CD4-positive, alpha-beta T cell treated with Interleukin-15 for 1 hour (primary cell): Measurements from ENCODE around the gene DLG2.

Source experiments
- DNase-seq: peaks from one replicate; pipeline ENCODE4 v3.0.0-alpha.2; 2020

The DLG2 gene

DNA sequence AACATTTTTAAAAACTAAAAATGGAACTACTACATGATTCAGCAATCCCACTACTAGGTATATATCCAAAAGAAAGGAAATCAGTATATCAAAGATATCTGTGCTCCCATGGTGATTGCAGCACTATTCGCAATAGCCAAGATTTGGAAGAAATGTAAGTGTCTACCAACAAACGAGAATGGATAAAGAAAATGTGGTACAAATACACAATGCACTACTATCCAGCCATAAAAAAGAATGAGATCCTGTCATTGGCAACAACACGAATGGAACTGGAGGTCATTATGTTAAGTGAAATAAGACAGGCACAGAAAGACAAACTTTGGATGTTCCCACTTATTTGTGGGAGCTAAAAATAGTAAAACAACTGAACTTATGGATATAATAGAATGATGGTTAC lies 1765.1 kb downstream of the DLG2 start:
- DNase-seq, result no peak

DNA sequence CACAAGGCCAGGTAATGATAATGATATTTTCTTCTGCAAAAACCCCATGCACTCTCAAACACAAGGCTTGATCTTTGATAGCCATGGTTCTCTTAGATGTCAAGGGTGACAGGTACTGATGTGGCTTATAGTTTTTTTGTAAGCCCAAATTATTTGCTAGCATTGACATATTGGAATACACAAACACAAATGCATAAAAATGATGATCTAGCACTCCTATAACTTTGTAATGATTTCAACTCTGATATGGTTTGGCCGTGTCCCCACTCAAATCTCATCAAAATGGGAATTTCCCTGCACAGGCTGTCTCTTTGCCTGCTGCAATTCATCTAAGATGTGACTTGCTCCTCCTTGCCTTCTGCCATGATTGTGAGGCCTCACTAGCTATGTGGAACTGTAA lies 1768.5 kb downstream of the DLG2 start:
- DNase-seq, result no peak

DNA sequence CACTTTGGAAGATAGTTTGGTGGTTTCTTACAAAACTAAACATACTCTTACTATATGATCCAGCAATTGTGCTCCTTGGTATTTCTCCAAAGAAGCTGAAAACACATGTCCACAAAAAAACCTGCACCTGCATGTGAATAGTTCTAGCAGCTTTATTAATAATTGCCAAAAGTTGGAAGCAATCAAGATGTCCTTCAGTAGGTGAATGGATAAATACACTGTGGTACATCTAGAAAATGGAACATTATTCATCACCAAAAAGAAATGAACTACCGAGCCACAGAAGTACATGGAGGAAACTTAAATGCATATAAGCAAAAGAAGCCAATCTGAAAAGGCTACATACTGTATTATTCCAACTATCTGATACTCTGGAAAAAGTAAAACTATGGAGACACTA lies 1771.9 kb downstream of the DLG2 start:
- DNase-seq, result no peak

DNA sequence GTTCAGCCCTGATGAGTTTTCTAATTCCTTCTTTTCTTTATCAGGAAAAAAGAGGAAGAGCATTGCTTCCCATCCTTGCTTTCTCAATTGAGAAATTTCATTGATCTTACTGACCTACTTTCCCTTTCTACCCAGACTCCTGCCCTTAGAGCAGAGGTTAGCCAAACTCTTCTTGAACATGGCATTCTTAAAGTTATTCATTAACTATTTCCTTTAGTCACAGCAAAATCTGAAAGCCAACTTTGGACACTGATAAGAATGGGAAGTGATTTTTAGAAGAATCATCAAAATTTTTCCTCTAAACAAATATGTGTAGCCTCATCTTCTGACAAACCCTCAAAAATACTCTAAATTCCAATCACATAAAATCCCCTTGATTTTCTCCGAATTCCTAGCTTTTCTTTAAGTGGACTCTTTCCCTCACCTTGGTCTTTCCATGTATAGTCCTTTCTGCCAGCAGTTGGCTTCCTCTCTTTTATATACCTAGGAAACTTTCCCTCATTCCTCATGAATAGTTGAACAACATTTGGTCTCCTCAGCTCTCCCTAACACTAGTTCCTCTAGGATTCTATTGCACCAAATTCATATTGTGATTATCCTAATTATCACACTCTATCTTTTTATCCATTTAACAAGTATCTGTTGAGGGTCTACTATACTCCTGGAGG lies 1774.2 kb downstream of the DLG2 start:
- no peak for DNase-seq

DNA sequence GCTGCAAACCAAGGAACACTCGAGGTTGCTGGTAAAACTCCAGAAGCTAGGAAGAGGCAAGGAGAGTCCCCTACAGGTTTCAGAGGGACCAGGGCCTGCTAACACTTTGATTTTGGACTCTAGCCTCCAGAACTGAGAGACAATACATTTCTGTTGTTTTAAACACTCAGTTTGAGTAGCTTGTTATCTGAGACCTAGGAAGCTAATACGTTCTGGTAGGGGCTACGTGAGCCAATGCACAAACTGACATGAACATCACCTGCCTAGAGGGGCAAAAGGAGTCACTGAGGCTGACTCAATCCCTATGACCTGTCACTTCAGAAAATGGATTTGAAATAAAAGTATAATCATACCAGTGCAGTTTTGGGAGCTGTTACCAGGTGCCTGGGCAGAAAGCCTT lies 1775.1 kb downstream of the DLG2 start:
- no peak for DNase-seq

DNA sequence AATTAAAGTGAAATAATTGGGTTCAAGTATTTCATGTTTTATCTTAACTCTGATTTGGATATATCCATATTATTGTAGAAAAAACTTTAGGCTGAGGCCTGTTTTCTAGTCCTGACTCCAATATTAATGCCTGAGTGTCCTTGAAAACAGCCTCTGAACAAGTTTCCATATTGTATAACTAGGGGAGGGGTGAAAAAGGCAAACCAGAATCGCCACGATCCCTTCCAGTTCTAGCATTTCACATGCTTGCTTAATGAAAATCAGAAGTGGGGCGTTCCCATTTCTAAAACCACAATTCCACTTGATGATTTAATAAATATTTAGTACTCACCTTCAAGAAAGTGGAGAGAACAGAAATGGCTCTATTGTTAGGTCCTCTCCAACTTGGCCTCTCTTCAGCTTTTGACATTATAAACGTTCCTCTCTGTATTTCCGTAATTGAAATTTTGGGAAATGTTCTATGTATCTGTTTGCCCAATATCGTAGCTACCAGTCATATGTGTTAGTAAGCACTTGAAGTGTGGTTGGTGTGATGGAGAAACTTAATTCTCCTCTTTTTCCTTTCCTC lies 1779.6 kb downstream of the DLG2 start:
- no peak for DNase-seq

DNA sequence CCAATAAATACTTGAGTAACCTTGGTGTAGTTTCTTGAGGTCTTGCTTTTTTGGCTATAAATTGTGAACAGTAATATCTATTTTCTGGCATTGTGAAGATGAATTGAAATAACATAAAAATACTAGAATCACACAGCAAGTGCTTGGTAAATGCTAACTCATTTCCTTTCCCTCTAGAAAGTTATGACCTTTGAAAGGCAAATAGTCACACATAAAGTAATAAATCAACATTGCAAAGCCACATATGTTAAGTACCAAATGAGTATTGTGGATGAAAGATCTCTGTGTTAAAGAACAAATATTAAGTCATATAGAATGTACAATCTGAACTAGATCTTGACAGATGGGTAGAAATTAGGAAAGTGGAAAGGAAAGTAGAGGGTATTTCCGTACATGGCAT lies 1781.3 kb downstream of the DLG2 start:
- DNase-seq, result no peak

DNA sequence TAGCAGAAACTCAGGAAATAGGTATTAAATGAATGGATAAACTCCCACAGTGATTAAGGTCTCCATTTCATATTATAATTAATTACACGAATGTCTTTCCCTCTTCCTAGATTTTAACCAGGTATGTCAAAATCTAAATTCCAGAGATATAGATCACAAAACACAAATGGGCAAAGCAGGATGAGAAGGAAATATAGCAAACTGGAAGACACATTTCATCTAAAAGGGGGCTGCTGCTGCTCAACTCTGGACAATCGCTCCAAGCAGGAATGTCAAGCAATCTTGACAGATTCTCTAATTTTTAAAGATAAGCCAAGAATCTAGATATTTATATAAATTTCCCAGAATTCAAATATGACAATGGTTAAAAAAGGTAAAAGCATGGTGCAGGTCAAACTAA lies 1786.8 kb downstream of the DLG2 start:
- no peak for DNase-seq

DNA sequence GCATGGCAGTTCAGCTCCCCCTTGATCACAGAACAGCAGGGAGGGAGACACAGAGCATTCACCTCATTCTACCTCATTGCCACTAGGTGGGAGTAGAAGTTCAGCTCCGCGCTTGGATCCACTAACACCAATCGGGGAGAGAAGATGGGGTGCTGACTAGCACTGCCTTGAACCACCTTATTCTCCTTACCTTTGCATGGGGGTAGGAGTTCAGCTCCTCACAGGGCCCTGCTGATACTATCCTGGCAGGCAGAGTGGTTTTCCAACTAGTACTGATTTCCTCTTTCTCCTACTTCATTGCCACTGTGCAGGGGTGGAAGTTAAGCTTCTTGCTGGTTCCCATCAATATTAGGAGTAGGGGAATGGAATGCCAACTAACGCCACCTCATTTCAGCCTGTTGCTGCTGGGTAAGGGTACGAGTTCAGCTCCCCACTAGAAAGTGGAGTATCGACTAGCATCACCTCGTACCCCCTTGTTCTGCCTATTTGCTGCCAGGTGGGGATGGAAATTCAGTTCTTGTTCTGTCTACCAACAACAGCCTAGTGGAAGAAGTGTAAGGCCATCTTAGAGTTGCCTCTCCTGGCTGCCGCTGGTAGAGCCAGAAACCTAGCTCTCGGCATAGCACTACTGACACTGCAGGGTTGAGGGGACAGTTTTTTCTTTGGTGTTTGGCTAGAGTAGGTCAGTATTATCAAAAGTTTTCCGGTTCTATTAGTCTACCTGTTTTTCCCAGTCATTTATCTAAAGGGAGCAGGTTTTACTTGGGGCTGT lies 1790.1 kb downstream of the DLG2 start:
- no peak for DNase-seq

DNA sequence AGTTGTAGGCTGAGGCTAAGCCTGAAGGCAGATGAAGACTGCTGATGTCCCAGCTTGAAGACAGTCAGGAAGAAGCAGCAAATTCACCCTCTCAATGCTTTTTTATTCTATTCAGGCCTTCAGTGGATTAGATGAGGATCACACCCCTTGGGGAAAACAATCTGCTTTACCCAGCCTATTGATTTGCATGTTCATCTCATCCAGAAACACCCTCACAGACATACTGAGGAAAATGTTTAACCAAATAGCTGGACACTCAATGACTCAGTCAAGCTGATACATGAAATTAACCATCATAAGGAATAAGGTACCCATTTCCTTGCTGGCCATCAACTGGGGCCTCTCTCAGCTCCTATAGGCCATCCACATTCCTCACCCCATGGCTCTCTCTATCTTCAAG lies 1791.1 kb downstream of the DLG2 start:
- DNase-seq, result no peak

DNA sequence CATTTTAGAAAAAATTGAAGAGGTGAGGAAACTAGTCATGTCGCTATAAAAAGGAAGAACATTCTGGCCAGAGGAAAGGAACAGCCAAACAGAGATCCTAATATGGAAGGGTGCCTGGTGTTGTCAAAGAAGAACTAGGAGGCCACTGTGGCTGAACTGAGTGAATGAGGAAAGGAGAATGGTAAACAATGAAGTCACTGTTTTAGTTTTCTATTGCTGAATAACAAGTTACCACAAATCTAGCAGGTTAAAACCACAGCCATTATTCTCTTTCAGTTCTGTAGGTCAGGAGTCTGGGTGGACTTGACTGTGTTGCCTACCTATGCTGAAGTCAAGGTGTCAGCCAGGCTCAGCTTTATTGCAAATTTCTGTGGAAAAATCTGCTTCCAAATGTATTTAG lies 1791.7 kb downstream of the DLG2 start:
- no peak for DNase-seq

DNA sequence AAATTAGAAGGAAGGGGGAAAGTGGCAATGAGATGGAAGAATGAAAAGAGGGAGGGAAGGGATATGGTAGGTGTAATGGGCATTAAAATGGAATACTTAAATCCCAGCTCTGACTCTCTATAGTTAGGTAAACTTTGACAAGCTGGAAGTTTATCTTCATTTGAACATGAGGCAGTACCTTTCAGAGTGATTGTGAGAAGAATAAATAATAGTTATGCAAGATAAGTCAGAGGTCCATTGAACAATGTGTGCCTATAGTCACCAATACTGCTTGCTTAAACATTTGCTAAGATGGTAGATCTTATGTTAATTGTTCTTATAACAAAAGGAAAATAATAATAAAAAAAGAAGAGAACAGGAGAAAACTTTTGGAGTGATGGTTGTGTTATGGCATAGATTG lies 1795.2 kb downstream of the DLG2 start:
- no peak for DNase-seq

DNA sequence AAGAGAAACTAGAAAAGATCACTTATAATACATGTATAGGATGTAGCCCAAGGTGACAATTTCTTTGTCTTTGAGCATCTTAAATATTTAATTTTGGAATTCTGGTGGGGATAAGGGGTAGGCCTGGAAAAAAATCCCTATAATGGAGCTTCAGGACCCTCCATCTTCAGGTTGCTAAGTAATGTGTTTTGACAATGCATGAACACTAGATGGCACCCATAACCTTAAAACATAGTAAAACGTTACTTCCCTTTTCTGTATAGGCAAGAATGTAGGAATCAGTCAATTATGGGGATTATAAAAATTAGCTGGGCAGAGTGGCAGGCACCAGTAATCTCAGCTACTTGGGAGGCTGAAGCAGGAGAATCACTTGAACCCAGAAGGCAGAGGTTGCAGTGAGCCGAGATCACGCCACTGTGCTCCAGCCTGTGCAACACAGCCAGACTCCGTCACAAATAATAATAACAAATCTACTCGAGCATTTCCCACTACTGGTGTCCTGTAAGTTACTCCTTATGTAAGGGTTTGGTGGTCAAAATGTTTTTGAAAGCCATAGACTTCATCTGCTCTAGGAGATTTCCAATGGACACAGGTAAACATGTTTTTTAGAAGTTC lies 1799.1 kb downstream of the DLG2 start:
- DNase-seq, result no peak

DNA sequence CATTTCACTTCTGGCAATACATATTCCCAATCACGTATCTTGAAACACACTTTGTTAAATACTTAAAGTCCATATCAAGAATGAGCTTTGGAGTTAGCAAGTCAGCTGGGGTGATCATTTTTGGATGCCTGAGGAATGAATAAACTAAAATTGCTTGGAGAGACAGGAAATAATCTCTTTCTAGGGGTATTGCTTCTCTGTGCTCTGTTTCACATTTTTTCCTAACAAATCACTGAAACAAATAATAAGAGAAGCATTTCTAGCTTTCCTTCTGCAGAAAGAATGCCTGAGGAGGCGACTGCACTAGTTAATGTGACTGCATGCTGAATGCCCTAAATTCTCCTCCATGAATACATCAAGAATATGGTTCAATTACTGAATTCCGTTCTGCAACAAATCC lies 1799.6 kb downstream of the DLG2 start:
- no peak for DNase-seq

DNA sequence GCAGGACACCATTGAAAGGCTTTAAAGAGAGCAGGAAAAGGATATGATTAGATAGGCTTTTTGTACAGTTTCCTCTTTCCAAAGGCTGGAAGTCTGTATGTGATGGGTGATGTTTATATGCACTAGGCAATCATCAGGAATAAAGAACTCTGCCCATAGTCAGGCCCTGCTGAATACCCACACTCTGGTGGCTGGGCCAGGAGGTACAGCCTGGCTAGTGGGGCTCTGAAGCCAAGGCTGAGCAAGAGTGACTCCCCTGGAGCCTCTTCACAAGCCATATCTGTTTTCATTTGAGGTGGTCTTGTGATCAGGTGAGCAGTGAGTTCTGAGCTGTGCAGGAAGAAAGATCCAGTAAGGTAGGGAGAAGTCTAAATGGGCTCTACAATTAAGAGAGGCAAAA lies 1801.1 kb downstream of the DLG2 start:
- no peak for DNase-seq

DNA sequence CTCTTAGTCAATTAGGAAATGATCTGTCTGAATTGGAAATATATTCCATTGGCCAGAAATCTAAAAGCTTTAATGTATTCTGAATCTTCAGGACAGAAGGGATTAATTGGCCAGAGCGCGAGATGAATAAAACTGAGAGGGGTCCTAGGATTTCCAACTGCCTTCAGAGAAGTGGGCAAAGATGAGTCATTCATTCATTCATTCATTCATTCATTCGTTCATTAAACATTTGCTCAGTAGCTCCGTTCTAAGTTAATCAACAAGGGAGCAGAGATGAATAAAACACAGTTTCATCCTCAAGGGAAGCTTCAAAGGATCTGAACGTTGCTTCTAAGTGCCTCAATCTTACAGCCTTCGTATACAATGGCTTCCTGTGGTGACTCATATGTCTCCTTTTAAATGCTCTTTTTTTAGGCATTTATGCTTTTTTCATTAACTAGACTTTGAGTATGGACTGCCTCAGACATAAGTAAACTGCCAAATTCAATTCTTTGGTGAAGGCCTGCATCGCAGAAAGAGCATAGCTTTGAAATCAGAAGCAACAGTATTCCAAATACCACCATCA lies 1803.6 kb downstream of the DLG2 start:
- no peak for DNase-seq

DNA sequence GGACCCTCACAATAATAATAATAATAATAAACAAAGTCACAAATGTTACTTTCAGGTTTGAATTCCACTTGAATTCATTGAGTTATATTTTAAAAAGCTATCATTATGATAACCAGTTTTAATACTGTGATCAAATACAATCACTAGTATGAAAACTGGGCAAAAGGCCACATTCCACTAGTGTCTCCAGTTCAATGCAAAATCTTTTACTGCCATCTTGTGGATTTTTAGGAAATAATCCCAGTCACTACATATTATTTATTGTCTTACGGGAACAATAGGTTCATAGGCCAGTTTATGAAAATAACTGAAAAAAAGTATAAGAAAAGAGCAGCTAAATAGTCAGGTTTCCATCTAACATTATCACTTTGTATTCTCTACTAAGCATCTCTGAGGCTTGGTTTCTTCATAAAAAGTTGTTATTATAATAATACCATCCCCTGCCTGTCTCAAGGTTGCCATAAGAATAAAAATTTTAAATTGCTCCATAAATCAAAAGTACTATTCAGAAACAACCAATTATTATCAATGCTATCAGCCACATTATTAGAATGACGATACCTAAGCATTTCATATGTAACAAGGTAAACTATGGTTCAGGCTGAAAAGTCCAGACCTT lies 1807.1 kb downstream of the DLG2 start:
- no peak for DNase-seq

DNA sequence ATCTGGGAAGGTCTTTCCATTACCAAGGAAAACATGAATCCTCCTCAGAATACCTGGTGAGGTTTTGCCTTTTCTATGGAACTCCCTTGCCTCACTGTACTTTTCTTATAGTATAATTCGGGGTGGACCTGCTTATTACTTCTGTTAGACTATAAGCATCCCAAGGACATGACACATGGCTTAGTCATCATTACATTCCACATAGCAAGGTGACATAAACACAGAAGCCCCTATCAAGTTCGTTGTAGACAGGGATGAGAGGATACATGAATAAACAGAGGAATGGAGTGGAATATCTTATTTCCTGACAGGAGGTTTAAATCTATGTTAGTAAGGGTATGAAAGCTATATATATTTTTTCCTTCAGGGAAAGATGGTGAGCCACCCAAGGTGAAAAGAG lies 1808.8 kb downstream of the DLG2 start:
- no peak for DNase-seq

DNA sequence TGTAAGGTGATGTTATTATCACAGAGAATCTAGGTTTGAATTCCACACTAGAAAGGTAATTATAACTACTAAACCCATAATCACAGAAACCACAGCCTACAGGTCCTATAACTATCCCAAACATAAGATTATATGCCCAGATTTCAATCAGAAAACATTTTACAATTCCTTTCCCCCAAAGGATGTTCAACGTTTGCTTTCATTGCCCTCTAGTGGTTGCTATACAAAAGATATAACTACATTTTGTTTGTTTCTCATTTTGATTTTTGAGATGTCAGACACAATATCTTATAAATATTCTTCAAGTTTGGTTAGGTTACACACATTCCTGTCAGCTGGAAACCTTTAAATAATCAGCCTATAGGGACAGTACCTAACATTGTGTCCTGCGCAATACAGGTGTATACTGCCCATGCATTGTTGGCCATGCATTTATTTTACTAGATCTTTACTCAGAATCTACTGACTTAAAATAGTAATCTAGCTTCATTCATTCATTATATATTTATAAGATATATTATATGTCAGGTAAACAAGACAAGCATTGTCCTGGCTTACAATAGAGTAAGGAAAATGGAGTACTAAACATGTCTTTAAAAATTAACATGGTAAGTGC lies 1810.5 kb downstream of the DLG2 start:
- no peak for DNase-seq

DNA sequence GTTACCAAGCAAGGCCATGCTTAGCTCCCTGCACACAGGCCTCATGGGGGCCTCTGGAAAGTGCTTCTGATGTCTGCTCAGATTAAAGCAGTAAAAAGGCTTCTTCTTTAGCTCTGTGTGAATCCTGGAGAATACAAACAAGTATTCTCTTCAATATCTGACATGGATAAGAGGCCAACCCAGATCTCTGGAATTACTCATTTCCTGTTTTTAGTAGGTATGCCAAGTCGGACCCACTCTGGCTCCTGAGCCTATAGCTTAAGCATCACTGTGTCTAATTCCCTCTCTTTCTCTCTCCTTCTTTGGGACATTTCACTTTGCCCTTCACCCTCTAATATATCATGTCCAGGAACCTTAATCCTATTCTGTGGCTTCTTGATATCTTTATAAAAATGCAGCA lies 1811.4 kb downstream of the DLG2 start:
- DNase-seq, result no peak

DNA sequence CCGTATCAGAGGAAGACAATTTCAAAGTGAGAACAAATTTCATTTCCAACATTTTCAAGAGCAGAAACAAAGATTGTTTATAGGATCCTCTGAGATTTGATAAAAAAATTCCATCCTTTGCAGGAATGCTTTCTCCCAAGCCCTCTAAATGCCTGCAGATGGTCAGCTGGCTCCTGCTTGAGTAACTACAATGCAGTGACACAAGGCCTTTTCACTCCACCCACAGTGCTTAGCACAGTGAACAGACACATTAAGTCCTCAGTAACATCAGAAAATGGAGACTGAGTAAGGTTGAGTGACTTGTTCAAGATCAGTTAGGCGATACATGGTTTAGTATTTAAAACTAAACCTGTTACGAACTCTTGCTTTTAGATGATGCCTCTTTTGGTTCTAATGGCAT lies 1813.8 kb downstream of the DLG2 start:
- no peak for DNase-seq

DNA sequence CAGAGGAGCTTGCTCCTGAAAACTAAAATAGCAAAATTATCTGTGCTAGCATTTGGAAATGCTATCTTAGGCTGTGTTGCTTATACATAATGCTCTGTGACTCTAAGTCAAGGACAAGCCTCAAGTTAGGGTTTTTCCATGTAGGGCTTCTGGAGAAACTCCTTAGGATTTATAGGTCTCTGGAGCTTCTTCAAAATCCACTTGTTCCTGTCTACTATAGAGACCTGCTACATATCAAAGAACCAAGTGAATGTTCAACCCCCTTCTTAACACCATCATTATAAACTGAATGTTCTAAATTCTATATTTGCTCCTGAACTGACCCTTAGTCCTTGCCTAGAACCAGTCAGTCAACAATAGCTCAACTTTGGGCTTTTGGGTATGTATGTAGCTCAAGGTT lies 1817.9 kb downstream of the DLG2 start:
- no peak for DNase-seq

DNA sequence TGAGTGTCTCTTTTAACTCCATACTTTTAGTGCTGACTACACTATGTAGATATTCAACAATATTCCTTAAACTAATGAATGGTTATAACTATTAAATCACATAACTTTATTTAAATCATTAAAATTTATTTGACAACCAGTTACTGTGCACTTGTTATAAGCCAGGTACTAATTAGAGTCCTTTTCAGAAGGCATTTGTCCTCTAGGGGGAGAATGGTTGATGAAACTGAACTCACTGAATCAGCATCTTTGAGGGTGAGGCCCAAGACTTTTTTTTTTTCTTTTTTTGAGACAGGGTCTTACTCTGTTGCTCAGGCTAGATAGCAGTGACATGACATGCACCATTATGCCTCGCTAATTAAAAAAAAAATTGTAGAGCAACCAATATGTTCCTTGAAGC lies 1825.3 kb downstream of the DLG2 start:
- DNase-seq, result no peak
